HG03575 (cell line): ENCODE results near the gene MSI2.

Experiments used
- ATAC-seq: cut with Tn5 transposase; IDR thresholded peaks from one replicate; pipeline ENCODE4 v1.9.1; 2021; ENCODE audit not compliant: unreplicated experiment, insufficient number of reproducible peaks, low FRiP score; ENCODE audit errors: extremely low read depth

MSI2 gene

DNA sequence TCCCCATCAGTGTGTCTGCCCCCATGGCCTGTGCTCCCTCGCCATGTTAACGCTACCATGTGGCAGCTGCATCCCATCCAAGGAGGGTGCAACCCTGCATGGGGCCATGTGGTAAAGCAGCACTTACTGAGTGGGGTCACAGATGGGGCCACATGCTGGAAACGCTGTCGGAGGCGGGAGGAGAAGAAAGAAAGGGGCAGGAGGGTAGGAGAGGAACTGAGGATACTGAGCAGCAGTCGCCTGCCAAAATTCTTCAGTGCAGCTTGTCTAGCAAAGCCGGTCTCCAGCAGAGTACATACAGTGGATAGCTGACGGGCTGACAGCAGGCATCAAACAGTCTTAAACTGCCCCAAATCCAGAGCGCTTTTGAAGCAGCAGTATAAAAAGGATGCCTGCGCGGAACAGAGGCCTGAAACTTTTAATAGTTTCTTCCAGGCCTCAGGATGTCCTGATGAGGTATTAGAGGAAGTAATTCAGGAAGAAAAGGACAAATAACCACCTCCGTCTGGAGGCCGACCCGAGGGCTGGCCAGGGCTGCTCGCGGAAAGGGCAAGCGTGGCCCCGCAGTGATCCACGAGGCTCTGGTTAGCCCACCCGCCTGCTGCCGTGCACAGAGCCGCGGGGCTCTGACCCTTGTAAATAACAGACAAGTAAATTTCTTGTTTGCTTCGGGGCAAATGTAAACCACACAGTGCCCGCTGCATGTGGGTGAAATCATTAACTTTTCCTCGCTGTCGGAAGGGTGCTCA lies 339.8 kb downstream of the MSI2 start:
- ATAC-seq = no peak

DNA sequence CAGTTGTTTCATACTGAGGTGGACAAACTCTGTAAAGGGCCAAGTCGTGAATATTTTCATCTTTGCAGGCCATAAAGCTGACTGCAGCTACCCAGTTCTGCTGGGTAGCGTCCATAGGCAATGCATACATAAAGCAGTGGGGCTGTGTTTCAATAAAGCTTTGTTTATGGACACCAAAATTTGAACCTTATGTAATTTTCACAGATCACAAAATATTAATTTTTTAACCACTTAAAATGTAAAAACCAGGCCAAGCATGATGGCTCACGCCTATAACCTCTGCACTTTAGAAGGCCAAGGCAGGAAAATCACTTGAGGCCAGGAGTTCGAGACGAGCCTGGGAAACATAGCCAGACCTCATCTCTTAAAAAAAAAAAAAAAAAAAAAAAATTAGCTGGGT lies 340.8 kb downstream of the MSI2 start:
- ATAC-seq = no peak

DNA sequence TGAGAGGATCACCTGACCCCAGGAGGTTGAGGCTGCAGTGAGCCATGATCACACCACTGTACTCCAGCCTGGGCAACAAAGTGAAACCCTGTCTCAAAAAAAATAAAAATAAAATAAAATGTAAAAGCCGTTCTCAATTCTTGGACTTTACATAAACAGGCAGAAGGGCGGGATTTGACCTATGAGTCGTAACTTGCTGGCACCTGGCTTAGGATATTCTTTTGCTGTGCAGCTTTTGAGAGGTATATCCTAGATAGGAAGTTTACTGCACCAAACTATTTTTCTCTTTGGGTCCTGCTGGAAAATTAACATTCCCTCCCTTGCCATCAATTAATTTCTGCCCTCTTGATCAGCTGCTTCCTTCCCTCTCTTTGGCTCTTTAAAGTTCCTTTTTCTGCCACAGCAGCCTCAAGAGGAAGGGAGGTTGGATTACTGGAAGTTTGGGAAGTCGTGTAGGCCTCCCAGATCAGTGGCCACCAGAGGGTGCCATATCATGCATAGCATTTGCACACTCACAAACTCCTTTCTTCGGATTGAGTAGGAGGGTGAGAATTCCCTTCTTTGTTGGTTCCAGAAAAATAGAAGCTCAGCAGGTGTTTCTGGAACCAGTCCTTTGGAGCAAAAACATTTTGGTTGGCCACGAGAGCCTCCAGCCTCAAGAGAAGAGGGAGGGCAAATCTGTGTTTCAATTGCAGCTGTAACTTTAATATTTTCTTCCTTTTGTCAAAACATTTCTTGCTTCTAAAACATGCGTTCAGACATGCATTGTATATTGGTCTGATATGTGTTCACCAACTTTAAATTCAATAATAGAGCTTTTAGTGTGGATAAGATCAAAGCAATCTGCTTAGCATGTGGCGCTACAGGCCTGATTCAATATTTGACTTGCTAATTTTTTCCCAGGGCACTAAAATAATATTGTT lies 341.5 kb downstream of the MSI2 start:
- no peak for ATAC-seq

DNA sequence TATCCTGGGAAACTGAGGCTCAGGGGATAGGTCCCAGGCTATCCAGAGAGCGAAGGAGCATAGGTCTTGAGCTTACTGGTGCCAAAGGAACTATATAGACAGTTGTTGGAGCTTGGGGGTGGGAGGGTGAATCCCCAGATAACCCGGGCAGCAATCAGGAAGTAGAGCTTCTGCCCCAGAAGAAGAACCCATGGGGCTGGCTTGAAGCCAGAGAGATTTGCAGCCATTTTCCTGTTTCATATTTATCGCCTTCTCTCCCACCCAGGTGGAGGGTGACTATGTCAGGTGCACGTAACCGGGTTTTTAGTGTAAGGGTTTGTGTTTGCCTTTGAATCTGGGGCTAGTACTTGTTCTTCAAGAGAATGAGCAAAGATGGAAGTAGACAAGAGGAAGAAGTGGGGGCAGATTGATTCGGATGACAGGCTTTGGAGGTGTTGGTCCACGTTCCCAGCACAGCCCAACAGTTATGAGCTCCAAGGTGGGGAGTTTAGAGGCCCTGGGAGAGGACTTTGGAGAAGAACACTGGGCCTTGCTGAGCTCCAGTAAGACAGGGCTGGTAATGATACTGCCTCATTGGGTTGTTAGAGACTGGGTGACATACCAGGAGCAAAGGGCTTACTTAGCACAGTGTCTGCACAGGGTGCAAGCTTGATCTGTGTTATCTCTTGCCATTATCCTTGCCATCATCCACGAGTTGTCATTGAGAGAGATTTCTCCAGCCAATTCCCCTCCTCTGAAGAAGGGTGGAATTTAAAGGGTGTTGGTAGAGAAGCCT lies 343.1 kb downstream of the MSI2 start:
- no peak for ATAC-seq

DNA sequence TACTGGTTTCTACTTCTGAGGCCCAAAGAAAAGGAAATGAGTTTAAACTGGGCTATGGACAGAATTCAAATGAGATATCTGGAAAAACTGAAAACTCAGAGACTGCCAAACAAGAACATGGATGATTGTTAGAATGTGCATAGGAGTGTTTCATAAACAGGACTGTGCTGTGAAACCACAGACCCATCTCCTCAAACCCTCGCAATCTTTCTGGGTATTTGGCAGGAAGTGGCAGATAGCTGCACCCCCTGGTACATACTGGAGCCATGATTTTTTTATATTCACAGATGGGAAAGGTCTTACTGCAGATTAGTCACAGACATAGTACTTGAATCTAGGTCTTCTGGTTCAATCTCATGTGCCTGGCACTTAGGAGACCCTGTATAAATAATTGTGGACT lies 343.8 kb downstream of the MSI2 start:
- ATAC-seq = no peak

DNA sequence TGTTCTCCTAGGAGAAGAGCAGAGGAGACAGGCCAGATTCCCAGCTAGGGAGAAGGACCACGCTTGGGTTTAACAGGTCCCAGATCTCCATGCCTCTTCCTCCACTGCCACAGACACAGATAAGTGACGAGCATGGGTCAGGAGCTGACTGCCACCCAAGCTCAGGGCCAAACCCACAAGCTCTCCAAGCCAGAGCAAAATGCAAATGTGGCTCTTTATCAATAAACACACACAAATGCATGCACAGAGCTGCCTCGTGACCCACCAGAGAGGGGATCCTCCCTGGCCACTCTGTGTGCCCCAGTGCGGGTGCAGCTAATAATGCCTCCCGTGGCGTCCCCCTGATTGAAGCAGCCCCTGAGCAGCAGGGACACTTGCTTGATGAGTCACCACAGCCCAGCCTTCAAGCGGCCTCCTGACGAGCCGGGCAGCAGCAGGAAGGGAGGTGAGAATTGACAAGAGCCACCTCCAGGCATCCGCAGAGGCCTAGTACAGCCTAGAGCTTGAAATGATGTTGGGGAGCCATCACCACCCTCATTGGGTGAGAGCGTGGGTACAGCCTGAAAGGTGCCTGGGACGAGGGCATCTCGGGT lies 344.9 kb downstream of the MSI2 start:
- no peak for ATAC-seq

DNA sequence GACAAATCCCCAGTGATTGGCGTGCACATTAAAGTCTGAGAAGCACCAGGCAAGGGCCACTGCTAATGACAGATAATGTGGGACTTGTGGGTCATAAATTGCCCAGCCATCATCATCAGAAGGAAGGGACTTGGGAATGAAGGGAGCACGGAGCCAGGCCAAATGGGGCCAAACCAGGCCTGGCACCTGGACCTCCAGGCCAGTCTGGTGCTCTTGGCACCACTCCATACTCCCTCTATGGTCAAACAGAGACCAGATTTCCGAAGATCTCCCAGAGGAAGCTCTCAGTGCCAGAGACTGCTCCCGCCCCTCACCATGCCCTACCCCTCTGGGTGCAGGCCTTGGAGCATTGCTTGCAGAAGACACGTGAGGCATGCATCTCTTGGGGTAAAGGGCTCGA lies 346.6 kb downstream of the MSI2 start:
- no peak for ATAC-seq

DNA sequence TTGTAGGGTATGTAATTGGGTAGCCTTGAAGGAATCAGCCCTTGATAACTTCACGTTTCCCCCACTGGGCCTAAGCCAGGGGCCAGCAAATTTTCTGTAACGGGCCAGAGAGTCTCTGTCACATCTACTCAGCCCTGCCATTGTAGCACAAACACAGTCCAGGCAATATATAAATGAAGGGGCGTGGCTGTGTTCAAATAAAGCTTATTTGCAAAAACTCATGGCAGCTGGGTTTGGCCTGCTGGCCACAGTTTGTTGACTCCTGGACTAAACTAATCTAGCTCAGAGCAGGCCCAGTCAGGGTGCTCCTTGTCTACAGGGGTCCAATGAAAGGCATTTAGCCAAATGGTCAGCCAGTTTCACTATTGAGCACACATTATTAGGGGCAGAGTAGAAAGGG lies 347.2 kb downstream of the MSI2 start:
- no peak for ATAC-seq

DNA sequence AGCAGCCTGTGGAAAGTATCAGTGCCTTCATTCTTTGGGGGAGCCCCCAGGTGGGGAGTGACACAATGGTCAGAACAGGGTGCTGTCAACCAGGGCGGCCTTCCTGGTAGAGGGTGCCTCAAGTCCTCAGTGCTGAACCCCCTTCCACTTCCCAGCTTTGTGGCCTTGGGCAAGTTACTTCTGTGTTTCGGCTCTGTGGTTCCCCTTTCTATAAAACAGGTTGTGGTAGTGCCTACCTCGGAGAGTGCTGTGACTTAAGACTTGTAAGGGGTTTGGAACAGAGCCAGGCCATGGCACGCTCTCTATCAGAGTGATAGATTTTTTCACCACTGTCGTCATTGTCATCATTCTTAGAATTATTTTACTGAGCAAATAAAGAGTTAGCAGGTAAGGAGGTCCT lies 347.7 kb downstream of the MSI2 start:
- no peak for ATAC-seq

DNA sequence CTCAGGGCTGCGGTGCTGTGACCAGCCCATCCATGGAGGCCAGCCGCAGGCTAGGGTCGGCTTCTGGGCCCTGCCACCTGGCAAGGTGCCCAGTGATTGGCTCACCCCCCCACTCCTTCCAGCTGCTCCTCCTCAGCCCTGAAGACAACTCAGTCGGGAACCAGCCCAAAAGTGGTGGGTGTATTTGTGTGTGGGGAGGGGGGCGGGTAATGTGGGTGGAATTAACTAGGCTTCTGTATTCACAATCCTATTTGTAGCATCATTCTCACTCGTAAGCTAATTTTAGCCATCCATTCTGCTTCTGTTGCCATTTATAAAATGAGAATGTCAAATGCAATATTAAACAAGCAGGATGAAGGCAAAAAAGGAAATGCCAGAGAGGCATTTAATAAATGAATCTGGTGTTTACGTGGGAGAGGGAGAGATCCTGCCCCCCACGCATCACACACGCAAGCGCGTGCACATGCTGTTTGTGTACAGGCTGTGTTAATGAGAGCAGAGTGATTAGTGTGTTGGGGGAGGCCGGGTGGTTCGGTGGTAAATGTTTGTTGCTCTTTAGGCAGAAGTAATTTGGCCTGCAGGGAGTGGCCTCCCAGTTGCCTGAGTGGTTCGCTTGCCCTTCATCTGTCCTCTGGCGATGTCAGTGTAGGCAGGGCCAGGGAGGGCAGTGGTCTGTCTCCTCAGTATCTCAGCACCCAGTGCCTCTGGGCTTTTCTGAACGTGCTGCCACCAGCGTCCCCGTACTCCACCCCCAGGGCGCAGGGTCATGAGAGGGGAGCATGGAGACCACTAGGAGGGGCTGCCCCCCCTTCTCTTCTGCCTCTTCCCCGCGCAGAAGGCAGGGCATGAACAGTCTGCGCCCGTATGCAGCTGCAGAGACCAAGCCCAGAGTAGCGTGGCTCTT lies 348.7 kb downstream of the MSI2 start:
- ATAC-seq = no peak

DNA sequence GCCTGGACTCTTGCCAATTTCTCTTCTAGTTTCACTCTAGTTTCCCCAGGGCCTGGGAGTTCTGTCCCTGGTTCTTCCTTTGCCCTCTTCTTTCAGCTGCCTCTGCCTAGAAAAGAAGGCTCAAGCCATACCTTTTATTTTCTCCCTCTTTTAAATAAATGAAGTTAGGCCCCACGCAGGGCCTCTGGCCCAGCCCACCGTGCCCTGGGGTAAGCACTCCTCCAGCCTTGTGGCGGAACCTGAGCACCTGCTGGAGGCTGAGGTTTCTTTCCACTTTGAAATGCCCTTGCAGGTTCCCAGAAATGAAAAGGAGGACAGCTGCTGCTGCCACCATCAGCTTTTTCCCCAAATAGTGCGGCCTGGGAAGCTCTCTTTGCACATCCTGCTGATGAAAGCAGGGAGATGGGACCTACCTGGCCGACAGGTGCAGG lies 349.4 kb downstream of the MSI2 start:
- ATAC-seq = no peak

DNA sequence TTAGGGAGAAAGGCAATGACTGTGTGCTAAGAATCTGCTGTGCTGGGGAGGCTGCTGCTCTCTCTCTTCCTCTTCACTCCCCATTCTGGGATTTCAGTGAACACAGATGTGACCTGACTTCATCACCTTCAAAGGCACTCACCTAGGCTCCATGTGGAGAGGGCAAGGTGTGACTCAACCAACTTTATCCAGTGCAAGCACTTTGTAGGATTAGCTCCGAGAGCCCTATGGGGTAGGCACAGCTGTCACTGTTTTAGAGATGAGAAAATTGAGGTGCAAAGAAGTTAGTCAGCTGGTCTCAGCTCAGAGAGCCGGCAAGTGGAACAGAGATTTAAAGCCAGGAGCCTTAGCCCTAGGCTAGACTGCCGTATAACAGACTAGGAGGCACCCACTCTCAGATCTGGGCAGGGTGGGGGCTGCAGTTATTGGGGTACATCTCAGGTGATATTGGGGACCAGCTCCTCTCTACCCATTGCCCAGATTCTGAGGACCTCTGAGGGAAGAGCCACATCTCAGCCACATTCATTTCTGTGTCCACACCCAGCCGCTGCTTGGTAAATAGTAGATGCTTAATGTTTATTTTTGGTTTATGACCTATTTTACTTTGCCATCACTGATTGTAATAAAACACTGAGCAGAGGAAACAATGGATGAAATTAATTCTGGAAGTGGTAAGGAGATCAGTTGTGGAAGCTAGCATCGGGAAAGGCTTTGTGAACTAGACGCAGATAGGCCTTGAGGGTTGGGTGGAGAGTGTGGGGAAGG lies 350.0 kb downstream of the MSI2 start:
- ATAC-seq = no peak

DNA sequence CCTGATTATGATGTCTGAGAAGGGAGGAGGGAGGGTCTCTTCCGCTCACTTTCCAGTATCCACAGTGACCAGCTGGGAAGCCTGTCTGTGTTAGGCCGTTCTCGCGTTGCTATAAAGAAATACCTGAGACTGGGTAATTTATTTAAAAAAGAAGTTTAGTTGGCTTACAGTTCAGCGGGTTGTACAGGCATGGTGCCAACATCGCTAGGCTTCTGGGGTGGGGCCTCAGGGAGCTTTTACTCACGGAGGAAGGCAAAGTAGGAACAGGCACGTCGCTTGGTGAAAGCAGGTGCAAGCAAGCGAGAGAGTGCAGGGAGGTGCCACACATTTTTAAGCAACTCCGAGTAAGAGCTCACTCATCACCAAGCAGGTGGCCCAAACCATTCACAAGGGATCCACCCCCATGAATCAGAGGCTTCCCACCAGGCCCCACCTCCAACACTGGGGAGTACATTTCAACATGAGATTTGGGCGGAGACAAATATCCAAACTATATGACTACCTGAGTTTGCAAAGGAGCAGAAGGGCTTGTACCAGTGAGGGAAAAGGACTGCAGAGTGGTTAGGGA lies 351.3 kb downstream of the MSI2 start:
- no peak for ATAC-seq

DNA sequence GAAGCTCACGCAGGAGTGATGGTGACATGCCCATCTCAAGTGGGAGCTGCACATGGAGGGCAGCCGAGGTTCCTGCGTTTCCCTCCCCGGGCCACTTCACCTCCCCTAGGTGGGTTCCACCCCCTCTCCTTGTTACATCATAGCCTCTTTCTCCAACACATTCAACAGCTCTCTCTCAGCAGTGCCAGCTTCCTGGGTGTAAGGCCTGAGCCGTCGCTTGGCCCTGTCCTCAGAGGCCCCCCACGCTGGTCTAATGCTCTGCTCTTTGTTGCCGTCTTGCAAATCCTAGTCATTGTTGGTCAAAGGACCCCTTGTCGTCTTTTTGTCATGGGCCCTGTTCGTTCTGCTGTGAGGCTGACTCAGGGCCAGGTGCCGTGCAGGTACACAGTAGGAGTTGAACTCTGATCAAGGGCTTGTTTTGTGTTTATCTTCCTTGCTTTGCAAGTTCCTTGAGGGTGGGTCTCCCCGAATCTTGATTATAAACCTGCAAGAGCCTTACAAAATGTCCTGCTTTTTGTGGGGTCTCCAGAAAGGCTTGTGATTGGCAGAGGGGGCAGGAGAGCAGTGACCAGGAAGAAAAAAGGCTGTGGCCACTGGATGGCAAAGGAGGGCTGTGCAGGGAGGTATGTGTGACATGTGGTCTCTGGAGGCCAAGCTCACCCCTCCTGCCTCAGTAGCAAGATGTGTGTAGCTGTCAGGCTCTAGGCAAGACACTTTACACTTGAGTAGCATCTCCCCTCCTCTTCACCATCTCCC lies 352.2 kb downstream of the MSI2 start:
- ATAC-seq = no peak

DNA sequence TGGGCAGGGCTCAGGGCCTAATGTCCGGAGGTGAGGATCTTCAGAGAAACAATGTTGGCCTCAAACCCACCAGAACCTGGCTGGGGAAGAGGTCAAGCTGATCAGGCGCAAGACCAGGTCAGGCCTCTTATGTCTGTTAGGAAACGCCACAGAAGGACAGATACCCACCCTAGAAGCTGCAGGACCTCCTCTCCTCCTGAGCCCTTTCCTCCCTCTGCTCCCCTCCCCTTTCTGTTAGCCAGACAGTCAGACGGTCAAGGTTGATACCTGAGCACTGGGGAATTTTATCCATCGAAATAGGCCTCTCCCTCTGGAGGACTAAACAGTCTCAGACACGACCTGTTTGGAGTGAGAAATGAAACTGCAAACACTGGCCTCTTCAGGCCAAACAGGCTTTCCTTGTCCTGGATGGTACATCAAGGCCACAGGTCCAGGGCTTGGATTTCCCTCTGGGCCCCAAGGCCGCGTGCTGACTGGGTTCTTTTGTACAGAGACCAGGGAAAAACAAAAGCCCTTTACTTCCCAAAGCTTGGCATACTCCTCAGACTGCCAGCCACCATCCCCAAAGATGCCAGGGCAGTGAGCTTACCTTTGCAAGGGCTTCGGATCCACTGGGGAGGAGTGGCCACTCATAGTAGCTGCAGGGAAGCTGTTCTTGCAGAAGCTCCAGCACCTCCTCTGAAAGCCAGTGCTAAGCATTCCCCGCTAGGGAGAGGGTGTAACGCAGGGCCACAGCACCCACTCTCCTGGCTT lies 353.0 kb downstream of the MSI2 start:
- ATAC-seq = no peak

DNA sequence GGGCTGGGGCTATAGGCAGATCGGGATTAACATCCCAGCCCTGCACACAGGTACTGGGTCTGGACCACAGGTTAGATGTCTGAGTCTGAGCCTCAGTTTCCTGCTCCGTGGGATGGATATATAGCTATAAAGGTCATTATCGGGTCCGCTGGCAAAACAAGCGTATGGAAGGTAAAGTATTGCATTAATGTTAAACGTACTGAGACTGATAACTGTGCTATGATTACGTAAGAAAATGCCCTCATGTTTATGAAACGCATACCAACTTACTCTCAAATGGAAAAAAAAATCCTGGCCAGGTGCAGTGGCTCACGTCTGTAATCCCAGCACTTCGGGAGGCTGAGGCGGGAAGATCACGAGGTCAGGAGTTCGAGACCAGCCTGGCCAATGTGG lies 353.6 kb downstream of the MSI2 start:
- ATAC-seq = no peak
